NOMO-1 (cell line): ENCODE results near the gene ZNF350.
"Not testable (repeated sequence)": the region's sequence is repeated elsewhere in the genome, so short reads cannot be mapped to it uniquely, and the experiment has no call there.

Experiments used
- DNase-seq, 2 experiments: peaks; one replicate each; lab custom pipeline; 2025; ENCODE audit not compliant: unreplicated experiment in 2 of 2; lab: John Stamatoyannopoulos, UW

ZNF350 gene

DNA sequence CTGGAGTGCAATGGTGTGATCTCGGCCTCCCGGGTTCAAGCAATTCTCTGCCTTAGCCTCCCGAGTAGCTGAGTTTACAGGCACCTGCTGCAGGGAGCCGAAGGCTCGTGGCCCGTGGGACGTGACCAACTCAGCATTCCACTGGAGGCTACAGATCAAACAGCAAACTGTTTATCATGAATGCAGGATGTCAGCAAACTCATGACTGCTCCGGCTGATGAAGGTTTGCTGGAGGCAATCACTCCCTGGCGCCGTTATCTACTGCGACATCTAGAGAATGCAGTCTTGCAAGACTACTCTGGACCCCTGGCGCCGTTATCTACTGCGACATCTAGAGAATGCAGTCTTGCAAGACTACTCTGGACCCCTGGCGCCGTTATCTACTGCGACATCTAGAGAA is 10.9 kb downstream of the ZNF350 start:
- not testable (repeated sequence) for DNase-seq

DNA sequence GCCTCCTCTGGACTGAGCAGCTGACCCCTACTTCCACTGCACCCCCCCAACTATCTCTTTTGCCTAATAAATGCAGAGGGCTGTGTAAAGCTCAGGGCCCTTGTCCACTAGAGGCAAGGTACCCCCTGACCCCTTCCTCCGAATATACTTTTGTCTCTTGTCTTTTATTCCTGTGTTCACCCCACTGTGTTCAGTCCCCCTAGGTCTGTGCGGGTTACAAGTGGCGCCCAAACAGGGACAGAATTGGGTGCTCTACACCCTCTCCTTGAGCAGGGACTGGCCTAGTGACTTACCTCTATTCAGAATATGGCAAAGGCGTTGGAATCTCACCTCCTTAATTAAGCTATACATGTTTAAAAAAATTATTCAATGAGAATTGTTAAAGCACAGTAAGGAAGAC is 15.0 kb downstream of the ZNF350 start:
- DNase-seq = no peak

DNA sequence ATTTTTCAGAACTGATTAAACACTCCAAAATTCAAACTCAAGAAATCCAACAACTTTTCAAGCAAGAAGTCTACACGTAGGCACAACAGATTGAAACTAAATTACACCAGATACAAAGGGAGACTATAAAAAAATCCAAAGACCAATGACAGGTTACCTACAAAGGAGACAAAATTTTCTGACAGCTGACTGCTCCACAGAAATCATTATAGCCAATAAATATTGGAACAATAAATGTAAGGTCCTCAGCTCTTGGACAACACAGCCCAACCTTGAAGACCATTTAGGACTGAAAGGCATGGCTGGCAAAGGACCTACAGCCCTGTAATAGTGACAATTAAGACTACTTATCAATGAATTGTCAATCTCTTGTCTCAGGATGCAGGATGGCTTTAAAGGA is 15.9 kb downstream of the ZNF350 start:
- no peak for DNase-seq

DNA sequence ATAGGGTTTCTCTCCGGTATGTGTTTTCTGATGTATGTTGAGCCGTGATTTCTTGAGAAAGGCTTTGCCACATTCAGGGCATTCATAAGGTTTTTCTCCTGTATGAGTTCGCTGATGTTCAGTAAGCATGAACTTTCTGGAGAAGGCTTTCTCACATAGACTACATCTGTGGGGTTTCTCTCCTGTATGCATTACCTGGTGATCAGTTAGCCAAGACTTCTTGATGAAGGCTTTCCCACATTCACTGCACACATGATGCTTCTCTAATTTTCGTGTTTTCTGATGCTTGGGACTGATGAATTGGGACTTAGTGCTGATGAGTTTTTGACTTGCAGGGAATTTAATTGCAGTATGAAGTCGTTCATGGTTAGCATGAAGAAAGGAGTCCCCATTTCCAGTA is 21.1 kb downstream of the ZNF350 start:
- DNase-seq = no peak

DNA sequence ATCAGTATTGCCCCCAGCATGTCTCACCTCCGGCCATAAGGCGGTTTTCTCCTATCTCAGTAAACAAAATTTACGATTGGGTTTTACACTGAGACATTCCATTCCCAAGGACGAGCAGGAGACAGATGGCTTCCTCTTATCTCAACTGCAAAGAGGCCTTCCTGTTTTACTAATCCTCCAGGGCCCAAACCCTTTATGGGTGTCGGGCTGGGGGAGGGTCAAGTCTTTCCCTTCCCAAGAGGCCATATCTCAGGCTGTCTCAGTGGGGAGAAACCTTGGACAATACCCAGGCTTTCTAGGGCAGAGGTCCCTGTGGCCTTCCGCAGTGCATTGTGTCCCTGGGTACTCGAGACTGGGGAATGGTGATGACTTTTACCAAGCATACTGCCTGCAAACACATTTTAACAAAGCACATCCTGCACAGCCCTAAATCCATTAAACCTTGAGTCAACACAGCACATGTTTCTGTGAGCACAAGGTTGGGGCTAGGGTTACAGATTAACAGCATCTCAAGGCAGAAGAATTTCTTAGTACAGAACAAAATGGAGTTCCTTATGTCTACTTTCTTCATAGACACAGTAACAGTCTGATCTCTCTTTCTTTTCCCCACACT is 25.9 kb downstream of the ZNF350 start:
- DNase-seq = not testable (repeated sequence)

DNA sequence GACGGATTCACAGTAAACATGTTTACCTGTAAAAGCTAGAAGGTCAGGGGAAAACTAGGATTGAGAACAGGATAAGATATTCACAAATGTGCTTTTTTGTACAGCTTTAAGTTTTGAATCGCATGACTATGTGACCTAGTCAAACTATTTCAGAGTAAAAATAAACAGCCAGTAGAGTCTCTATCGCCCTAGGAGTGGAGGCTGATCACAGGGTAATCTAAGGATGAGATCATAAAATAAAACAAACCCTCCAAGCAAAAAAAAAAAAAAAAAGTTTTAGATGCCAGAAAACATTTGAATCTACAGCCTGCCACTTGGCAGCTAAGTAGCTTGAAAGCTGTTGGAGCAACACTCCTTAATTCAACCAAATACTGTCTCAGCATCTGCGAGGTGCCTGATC is 26.8 kb downstream of the ZNF350 start:
- no peak for DNase-seq

DNA sequence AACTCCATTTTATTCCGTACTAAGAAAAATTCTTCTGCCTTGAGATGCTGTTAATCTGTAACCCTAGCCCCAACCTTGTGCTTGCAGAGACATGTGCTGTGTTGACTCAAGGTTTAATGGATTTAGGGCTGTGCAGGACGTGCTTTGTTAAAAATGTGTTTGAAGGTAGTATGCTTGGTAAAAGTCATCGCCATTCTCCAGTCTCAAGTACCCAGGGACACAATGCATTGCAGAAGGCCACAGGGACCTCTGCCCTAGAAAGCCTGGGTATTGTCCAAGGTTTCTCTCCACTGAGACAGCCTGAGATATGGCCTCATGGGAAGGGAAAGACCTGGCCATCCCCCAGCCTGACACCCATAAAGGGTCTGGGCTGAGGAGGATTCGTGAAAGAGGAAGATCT is 28.8 kb downstream of the ZNF350 start:
- not testable (repeated sequence) for DNase-seq

DNA sequence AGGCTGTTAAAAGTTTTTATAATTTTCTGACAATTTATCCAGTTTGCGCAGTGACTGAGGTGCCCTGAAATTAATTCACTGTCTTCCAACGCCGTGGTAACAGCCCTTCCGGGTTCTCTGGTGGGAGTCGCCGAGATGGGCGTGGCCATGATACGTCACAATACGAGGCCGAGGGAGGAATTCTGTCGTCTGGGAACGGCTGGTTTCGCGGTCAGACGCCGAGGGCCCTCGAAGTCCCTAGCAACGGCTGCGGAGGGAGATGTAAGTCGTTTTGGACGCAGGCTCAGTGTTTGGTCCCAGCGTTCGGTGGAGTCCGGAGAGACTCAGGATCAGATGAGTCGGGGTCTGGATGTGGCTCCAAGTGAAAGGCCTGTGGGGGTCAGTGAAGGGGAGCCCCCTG is 37.7 kb downstream of the ZNF350 start:
- DNase-seq = no peak

DNA sequence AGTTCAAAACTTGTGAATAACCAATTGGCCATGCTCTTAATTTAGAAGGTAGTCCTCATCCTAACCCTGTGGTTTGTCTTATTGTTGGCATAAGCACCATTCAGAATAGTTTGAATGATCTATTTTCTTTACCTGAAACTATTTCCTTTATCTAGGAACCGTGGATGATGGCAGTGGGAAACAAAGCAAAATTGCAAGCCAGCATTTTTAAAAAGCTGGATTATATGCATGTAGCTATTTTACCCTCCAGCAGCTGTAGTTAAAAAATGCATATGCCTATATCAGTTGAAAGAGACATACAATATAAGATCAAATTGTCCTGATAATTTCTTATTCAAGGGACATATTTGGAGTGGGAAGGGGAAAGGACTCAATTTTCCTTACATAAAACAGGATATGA is 40.0 kb downstream of the ZNF350 start:
- no peak for DNase-seq

DNA sequence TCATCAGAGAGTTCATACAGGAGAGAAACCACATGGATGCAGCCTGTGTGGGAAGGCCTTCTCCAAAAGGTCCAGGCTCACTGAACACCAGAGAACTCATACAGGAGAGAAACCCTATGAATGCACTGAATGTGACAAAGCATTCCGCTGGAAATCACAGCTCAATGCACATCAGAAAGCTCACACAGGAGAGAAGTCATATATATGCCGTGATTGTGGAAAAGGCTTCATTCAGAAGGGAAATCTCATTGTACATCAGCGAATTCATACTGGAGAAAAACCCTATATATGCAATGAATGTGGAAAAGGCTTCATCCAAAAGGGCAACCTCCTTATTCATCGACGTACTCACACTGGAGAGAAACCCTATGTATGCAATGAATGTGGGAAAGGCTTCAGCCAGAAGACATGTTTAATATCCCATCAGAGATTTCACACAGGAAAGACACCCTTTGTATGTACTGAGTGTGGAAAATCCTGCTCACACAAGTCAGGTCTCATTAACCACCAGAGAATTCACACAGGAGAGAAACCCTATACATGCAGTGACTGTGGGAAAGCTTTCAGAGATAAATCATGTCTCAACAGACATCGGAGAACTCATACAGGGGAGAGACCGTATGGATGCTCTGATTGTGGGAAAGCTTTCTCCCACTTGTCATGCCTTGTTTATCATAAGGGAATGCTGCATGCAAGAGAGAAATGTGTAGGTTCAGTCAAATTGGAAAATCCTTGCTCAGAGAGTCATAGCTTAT is 41.7 kb downstream of the ZNF350 start:
- no peak for DNase-seq

DNA sequence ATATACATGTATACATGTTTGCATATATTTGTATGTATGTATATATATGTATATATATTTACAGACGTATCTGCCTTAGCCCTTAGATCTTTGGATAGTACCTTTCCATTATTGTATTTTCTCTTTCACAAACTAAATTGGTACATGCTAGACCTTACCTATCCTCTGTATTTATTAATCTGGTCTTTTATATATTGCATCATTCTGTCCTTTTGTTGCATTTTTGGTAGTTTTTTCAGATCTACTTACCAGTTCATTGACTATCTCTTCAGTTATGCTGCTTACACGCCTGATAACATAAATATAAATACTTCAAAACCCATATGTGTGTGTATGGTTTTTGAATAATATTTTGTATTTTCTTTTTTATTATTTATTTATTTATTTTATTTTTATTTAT is 47.7 kb downstream of the ZNF350 start:
- DNase-seq = no peak

DNA sequence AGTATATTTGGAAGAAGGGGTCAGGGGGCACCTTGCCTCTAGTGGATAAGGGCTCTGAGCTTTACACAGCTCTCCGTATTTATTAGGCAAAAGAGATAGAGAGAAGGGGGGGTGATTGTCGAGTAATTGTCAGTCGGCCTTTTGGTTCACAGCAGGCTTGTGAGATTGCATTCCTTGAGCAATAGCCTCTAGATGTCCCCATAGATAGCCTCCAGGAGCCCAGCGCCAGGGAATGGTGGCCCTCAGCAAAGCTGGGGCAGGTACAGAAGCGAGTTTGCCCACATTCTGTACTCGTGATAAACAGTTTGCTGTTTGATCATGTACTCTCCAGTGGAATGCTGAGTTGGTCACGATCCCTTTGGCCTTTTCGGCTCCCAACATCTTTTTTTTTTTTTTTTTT is 54.7 kb downstream of the ZNF350 start:
- no peak for DNase-seq

DNA sequence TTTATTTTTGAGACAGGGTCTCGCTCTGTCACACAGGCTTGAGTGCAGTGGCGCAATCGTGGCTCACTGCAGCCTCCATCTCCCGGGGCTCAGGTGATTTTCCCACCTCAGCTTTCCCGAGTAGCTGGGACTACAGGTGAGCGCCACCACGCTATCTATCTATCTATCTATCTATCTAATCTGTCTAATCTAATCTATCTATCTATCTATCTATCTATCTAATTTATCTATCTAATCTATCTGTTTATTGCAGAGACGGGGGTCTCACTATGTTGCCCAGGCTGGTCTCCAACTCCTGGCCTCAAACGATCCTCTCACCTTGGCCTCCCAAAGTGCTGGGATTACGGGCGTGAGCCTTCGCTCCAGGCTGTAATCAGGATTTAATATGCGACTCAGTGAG is 58.8 kb downstream of the ZNF350 start:
- DNase-seq = no peak

DNA sequence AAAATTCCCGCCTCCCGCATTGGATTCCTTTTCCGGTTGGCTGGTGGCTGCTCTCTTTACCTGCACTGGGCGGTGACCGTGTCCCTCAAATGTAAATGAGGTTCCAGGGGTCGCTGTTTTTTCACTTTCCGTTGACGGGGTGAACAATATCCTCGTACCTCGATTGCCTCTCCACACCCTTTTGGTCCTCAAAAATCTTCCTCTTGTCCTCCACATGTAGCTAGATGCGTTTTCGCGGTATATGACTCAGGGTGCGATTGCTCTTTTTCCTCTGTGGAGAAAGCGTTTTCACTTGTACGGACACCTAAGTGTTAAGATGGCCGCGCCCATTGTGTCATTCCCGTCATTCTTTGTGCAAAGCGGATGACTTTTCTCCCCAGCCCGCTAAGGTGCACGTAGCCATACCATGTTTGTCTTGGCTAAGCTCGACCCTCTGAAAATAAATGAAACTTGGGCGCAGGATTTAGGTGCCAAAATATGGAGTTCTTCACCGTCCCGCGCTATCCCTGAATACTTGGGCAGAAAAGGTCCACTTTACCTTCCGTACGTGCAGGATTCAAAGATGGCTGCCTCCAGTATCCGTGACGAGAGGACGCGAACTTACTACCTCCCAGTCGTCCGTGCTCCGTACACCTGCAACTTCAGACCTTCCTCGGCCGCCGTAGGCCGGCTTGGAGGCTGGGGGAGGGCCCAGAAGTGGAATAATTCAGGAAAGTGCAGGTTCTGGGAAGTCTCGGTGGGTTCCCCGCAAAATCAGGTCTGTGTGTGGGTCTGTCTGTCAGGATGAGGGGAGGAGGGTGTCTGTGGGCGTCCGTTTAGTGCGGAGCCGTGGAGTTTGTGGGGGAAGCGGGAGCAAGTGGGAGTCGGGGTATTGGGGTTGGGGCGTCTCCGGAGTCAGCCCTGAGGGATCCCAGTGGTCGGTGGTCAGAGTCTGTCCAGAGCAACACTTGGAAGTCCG is 59.6 kb downstream of the ZNF350 start, which contains the start of gene ZNF613:
ZNF613 (plus strand) TSS at position 689 of the 958 bp plus-strand sequence. CDS start 8,749 bp downstream, outside the sequence.
- peak; percentile 89 to 94 for DNase-seq

DNA sequence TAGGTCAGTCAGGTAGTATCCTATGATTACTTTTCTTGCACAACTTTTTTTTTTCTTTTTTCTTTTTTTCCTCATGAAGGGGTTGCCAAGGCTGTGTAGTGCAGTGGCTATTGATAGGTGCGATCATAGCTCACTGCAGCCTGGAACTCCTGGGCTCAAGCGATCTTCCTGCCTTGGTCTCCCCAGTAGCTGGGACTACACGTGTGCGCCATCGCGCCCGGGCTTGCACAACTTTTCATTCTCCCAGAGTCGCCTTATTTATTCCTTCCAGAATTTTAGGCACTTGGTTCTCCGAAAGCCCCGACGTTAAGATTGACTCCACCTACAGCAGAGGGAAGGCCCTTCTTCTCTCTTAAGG is 60.2 kb downstream of the ZNF350 start:
- DNase-seq = no peak

DNA sequence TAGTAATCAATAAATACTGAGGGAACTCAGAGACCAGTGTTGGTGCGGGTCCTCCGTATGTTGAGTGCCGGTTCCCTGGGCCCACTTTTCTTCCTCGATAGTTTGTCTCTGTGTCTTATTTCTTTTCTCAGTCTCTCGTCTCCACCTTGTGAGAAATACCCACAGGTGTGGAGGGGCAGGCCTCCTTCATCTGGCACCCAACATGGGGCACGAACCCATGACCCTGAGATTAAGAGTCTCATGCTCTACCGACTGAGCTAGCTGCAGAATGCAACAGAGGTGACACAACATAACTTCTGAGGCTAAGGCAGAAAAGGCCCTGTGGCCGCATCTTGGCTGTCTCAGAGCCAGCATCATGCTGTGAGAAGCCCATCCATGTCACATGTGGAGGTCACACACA is 64.7 kb downstream of the ZNF350 start:
- DNase-seq = no peak

DNA sequence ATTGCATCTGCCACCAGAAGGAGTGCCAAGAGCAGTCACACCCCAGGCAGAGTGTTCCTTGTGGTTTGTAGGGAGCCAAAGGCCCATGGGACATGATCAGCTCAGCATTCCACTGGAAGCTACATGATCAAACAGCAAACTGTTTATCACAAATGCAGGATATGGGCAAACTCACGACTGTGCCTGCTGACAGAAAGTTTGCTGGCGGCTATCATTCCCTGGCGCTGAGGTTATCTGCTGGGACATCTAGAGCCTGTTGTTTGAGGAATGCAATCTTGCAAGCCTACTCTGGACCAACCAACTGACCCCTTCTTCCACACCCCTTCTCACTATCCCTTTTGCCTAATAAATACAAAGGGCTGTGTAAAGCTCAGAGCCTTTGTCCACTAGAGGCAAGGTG is 67.0 kb downstream of the ZNF350 start:
- DNase-seq = no peak

DNA sequence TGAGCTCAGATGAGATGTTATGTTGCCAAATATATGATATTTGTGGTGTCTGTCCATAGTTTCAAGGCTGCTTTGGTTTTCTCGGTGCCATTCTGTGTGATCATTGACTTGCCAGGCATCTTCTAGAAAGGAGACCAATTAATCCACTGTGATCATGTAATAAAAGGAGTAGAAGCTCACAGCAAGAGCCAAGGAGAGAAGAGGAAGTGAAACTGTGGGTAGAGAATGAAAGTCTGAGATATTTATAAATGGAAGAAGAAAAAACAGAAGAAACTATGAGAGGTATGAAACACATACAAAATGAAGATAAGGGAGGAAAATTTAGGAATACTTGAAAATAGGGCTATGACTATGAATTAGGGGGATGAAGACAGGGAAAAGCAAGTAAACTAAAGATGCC is 70.5 kb downstream of the ZNF350 start:
- peak in 1 of 2 experiments; percentile 38 for DNase-seq

DNA sequence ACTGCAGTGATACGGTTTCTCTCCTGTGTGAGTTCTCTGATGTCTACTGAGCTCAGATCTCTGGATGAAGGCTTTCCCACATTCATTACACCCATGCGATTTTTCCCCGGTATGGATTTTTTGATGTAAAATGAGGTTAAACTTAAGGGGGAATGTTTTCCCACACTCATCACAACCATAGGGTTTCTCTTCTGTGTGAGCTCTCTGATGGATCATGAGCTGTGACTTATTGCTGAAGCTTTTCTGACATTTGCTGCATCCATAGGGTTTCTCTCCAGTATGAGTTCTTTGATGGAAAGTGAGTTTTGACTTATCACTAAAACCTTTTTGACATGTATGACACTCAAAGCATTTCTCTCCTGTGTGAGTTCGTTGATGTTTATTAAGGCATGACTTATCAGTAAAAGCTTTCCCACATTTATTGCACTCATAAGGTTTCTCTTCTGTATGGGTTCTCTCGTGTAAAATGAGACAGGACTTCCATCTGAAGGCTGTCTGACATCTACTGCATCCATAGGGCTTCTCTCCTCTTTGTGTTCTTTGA is 71.2 kb downstream of the ZNF350 start:
- DNase-seq = no peak
